Transverse colon (tissue), 4 donors: Measurements from ENCODE around the gene VNN1. TPM values are rescaled to one million over a fixed set of nuclear protein-coding genes. Genes with fewer than 3 reads are reported as not detected.

Experiments used
- DNase-seq: peaks from one replicate; pipeline ENCODE4 v3.0.0-alpha.2; 2019
- H3K27ac ChIP-seq, 4 donors: fragments of 200-600 bp; sonication (generic); 2 replicates each; pipeline ENCODE4 v1.5.1; 2016 to 2018; ENCODE audit warnings: inconsistent platforms in 4 of 4
- H3K27me3 ChIP-seq: fragments of 200-600 bp; sonication (generic); 2 replicates; pipeline ENCODE4 v1.5.1; 2017; ENCODE audit warnings: inconsistent platforms
- H3K36me3 ChIP-seq, 4 donors: fragments of 200-600 bp; sonication (generic); 2 replicates each; pipeline ENCODE4 v1.5.1; 2017 to 2019; ENCODE audit warnings: inconsistent platforms in 4 of 4
- H3K4me1 ChIP-seq, 4 donors: fragments of 200-600 bp; sonication (generic); 2 replicates each; pipeline ENCODE4 v1.5.1; 2017 to 2020; ENCODE audit warnings: inconsistent platforms in 4 of 4
- H3K4me3 ChIP-seq, 4 donors: fragments of 200-600 bp; sonication (generic); 1 replicate in 1 of 4; 2 replicates in 3 of 4; pipeline versions ENCODE4 v1.5.1 to v1.6.1; 2017 to 2019; ENCODE audit warnings: inconsistent platforms in 4 of 4
- H3K9me3 ChIP-seq, 2 donors: fragments of 200-600 bp; sonication (generic); 2 replicates each; pipeline ENCODE4 v1.5.1; 2017 to 2019; ENCODE audit warnings: inconsistent platforms in 2 of 2
- CTCF ChIP-seq, 5 experiments: fragments of 200-600 bp in 3 of 5; fragments of 450-650 bp in 2 of 5; sonication (generic) in 3 of 5; IDR thresholded peaks; 1 replicate in 2 of 5; 2 replicates in 3 of 5; pipeline ENCODE4 v1.5.1; 2016 to 2017; ENCODE audit warnings: antibody characterized with exemption in 5 of 5, inconsistent platforms in 3 of 5, mild to moderate bottlenecking in 2 of 5, moderate library complexity in 1 of 5
- EP300 ChIP-seq: sonication (generic); formaldehyde crosslinking; IDR thresholded peaks from one replicate; pipeline ENCODE4 v1.6.1; 2017; ENCODE audit warnings: antibody characterized with exemption, low read depth
- POLR2A ChIP-seq: fragments of 450-650 bp; IDR thresholded peaks from one replicate; pipeline ENCODE4 v1.6.1; 2016; ENCODE audit warnings: antibody characterized with exemption, mild to moderate bottlenecking, moderate library complexity
- POLR2AphosphoS5 ChIP-seq, 3 donors: sonication (generic); formaldehyde crosslinking; IDR thresholded peaks; one replicate each; pipeline ENCODE4 v1.6.1; 2016; ENCODE audit warnings: antibody characterized with exemption in 3 of 3
- WGBS, 2 donors: methylation state at CpG; one replicate each; pipeline ENCODE4 v1.1.5; 2018; ENCODE audit warnings: low coverage in 1 of 2; 5-methylcytosine and 5-hydroxymethylcytosine counted together
- in situ Hi-C, 4 donors: fragments of 200-750 bp; cut with MboI; loops; one replicate each; pipeline versions ENCODE4 v1.15.0 to v1.15.1; 2017; ENCODE audit warnings: low sequenced_read_pairs in 3 of 4, low pct_ligation_motif_present in 1 of 4, low pct_unique_long_range_greater_than_20kb in 1 of 4
- intact Hi-C: fragments of 100-400 bp; cut with DNase I; formaldehyde crosslinking; loops from one replicate; pipeline ENCODE4 v1.15.1; 2023; ENCODE audit warnings: low total_unique reads
- total RNA-seq, 4 donors: library from RNA; depleted of rRNA; stranded (reverse); fragments of >200 nt; gene quantifications; one replicate each; pipeline ENCODE4 v1.1.0, GENCODE V29; 2016

VNN1 gene
- total RNA-seq, 4 donors from 2014 or later, result 0.75 to 39.5 (median 2.1) TPM; not detected in 1

- in situ Hi-C loops, result no loop called here
- Histone ChIP-seq H3K27ac (no peak overlapping the region), H3K4me3 (no peak overlapping the region), H3K9me3 (no peaks in the 10 kb centered on the region), H3K36me3 (no peaks in the 10 kb centered on the region), H3K4me1 (peaks cover 0 to 7% (median under 1%) of the 10 kb centered on the region in 4 donors), H3K27me3 (no peaks in the 10 kb centered on the region)
- intact Hi-C loops, result no loop called here
- WGBS, 2 donors, result 83 to 87% methylated on average over 2 to 3 of the region's 3 CpGs
- no peak for DNase-seq
- TF ChIP-seq EP300 (no peak), POLR2A (no peak), POLR2AphosphoS5 (IDR thresholded peaks at IDR 0.05) (no peak), CTCF (IDR thresholded peaks at IDR 0.05) (no peak)
Measured at GRCh38 chr6:132675002-132675401, 38.9 kb downstream of the VNN1 start.

- intact Hi-C loops (no loop called here), in situ Hi-C loops (no loop called here)
- Histone ChIP-seq H3K27me3 (no peaks in the 10 kb centered on the region), H3K9me3 (no peaks in the 10 kb centered on the region), H3K4me1 (peaks cover 0 to 7% (median 2%) of the 10 kb centered on the region in 4 donors), H3K27ac (no peak overlapping the region), H3K4me3 (no peak overlapping the region), H3K36me3 (no peaks in the 10 kb centered on the region)
- DNase-seq, result peak; percentile 12
- no peak for TF ChIP-seq CTCF (IDR thresholded peaks at IDR 0.05)
- no peak for TF ChIP-seq POLR2A
- WGBS, 2 donors, result 57 to 67% methylated on average over 8 to 10 of the region's 10 CpGs
Measured at GRCh38 chr6:132673376-132674094, 40.3 kb downstream of the VNN1 start.

- Histone ChIP-seq H3K4me1 (peaks cover 0 to 7% (median 2%) of the 10 kb centered on the region in 4 donors), H3K9me3 (no peaks in the 10 kb centered on the region), H3K27me3 (no peaks in the 10 kb centered on the region), H3K4me3 (no peak overlapping the region), H3K27ac (no peak overlapping the region), H3K36me3 (no peaks in the 10 kb centered on the region)
- in situ Hi-C loops, result no loop called here
- no peak for TF ChIP-seq POLR2A
- TF ChIP-seq POLR2AphosphoS5 (IDR thresholded peaks at IDR 0.05), result no peak
- TF ChIP-seq EP300, result no peak
- no peak for TF ChIP-seq CTCF (IDR thresholded peaks at IDR 0.05)
- intact Hi-C loops, result no loop called here
- WGBS, 2 donors, result 88 to 96% methylated on average over 1 of the region's 1 CpG
- no peak for DNase-seq
Measured at GRCh38 chr6:132671295-132671694, 42.6 kb downstream of the VNN1 start.

- H3K4me1 ChIP-seq, result peaks cover 0 to 4% (median 0%) of the 10 kb centered on the region in 4 donors
- H3K27me3 ChIP-seq, result no peaks in the 10 kb centered on the region
- WGBS, 2 donors, result 5 to 6% methylated on average over 3 to 4 of the region's 4 CpGs
- in situ Hi-C loops (no loop called here), intact Hi-C loops (no loop called here)
- H3K9me3 ChIP-seq, result no peaks in the 10 kb centered on the region
- H3K27ac ChIP-seq, result no peak overlapping the region
- no peak overlapping the region for H3K4me3 ChIP-seq
- no peaks in the 10 kb centered on the region for H3K36me3 ChIP-seq
- TF ChIP-seq CTCF (IDR thresholded peaks at IDR 0.05), result peak in 4 of 5 experiments; percentile 38 to 47 (median 40)
- no peak for TF ChIP-seq POLR2AphosphoS5 (IDR thresholded peaks at IDR 0.05)
- DNase-seq, result no peak
Measured at GRCh38 chr6:132669690-132670291, 44.1 kb downstream of the VNN1 start.
